GM12872 (cell line): ENCODE data around the gene ANGPTL2.

Experiments
- CTCF ChIP-seq: IDR thresholded peaks from 3 replicates; pipeline ENCODE4 v1.5.1; 2011; ENCODE audit warnings: low read depth, mild to moderate bottlenecking, low read length, moderate library complexity; ENCODE audit not compliant: insufficient read depth

ANGPTL2 gene

DNA sequence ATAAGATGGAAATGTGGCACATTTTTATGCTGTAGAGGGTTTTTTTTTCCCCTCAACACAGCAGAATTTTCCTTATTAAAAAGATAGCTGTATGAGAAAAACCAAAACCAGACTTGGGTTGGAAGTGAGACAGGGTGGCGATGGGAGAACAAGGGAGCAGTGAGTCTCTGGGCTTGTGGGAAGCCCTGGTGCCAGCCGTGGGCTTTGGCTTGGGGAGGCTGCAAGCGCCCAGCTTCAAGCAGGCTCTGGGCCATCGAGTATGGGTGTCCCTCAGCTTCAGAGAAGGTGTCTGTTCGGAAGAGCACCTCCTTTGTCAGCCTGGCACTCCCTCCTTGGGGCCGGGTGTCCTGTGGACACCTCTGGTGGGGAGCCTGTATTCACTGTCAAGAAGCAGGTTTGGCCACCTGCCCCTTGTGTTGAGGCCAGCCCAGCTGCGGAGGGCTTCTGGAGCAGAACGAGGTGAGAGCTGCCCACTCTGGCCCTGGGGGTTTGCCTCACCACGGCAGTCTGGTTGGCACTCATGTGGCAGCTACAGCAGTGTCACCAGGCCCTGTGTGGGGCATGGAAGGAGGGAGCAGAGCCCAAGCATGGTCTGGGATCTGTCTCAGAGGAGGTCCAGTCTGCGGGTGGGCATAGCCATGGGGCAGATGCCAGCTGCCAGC is 37.6 kb upstream of the ANGPTL2 start:
- no peak for TF ChIP-seq CTCF

DNA sequence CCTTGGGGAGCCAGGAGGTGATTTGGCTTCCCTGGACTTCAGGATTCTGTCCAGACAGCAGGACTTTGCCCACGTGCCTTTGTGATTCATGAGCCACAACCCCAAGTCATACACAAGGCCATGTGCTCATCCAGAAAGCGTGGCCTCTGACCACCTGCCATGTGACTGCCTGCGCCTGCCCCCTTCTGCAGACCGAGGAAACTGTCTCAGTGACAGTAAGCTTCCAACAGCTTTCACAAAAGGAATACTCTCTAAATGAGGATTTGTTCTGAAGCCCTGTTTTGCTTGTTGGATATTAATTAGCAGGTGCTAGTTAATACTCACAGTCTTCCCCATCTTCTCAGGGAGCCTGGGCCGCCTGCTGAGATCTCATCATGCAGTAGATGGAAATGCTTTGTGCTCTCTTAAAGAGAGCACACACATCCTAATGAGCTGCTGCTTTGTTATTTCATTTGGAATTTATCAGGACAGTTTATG is 36.9 kb upstream of the ANGPTL2 start:
- no peak for TF ChIP-seq CTCF

- no peak for TF ChIP-seq CTCF
These were observed 36.4 kb upstream of the ANGPTL2 start for GRCh38 chr9:127158786-127159324.

DNA sequence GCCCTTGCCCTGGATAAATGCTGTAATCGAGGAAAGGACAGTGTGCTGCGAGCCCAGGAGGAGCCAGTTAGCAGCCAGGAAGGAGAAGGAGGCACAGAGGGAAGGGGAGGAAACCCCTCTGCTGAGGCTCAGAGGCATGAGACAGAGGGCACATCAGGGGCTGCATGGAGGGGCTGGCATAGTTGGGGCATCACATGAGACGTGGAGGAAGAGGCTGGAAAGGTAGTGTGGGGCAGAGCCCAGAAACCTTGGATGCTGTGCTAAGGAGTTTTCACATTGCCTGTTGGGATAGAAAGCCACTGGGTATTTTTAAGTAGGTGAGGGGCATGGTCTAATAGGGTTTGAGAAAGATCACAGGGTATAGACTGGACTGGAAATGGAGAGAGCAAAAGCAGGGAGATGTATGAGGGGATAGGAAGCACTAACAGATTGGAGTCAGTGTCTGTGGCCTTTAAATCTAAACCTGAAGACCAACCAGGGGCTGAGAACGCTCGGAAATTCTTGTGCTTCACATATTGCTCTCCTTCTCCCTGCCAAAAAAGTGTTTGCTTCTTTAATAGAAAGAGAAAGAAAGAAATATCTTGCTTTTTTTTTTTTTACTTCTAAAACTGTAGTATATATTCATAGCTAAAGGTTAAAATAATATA is 33.0 kb upstream of the ANGPTL2 start:
- TF ChIP-seq CTCF: no peak

- no peak for TF ChIP-seq CTCF
These were observed 32.2 kb upstream of the ANGPTL2 start for GRCh38 chr9:127154390-127155191.

GRCh38 chr9:127154003-127154389 is 31.6 kb upstream of the ANGPTL2 start:
- no peak for TF ChIP-seq CTCF

- TF ChIP-seq CTCF: no peak
These were observed 31.1 kb upstream of the ANGPTL2 start for GRCh38 chr9:127153501-127153900.
